HG03025 (cell line): ENCODE results near the gene TAF11L5.
"Not testable (repeated sequence)": the region's sequence is repeated elsewhere in the genome, so short reads cannot be mapped to it uniquely, and the experiment has no call there.

Experiments used
- ATAC-seq: cut with Tn5 transposase; IDR thresholded peaks from one replicate; pipeline ENCODE4 v1.9.1; 2021; ENCODE audit warnings: mild to moderate bottlenecking, moderate library complexity; ENCODE audit not compliant: unreplicated experiment, low FRiP score

Gene TAF11L5

GRCh38 chr5:17524935-17525334 lies at the start of gene TAF11L5:
Gene TAF11L5 (plus strand): TSS chr5:17525235.
- ATAC-seq, result not testable (repeated sequence)

- no peak for ATAC-seq
Measured at GRCh38 chr5:17477043-17477442, 48.0 kb upstream of the TAF11L5 start.

- no peak for ATAC-seq
Measured at GRCh38 chr5:17477573-17478265, 47.3 kb upstream of the TAF11L5 start.

- no peak for ATAC-seq
Measured at GRCh38 chr5:17481378-17481777, 43.7 kb upstream of the TAF11L5 start.

- no peak for ATAC-seq
Measured at GRCh38 chr5:17482790-17483189, 42.2 kb upstream of the TAF11L5 start.

- ATAC-seq, result not testable (repeated sequence)
Measured at GRCh38 chr5:17486464-17487173, 38.4 kb upstream of the TAF11L5 start.

GRCh38 chr5:17487174-17487512 lies 37.9 kb upstream of the TAF11L5 start:
- no peak for ATAC-seq

GRCh38 chr5:17491257-17491656 lies 33.8 kb upstream of the TAF11L5 start:
- ATAC-seq, result not testable (repeated sequence)

GRCh38 chr5:17492770-17493169 lies 32.3 kb upstream of the TAF11L5 start:
- no peak for ATAC-seq

- ATAC-seq, result no peak
Measured at GRCh38 chr5:17497446-17497845, 27.6 kb upstream of the TAF11L5 start.

GRCh38 chr5:17497931-17498330 lies 27.1 kb upstream of the TAF11L5 start, which contains the start of gene TAF11L2:
Gene TAF11L2 (plus strand): TSS chr5:17498231.
- ATAC-seq, result not testable (repeated sequence)

GRCh38 chr5:17511775-17512325 lies 13.2 kb upstream of the TAF11L5 start:
- ATAC-seq, result no peak

GRCh38 chr5:17517526-17517925 lies 7.5 kb upstream of the TAF11L5 start:
- ATAC-seq, result not testable (repeated sequence)

GRCh38 chr5:17518067-17518466 lies 7.0 kb upstream of the TAF11L5 start, which contains the start of gene TAF11L3:
Gene TAF11L3 (plus strand): TSS chr5:17518367.
- not testable (repeated sequence) for ATAC-seq

GRCh38 chr5:17519508-17519907 lies 5.5 kb upstream of the TAF11L5 start:
- ATAC-seq, result not testable (repeated sequence)

GRCh38 chr5:17521501-17521900 lies 3.5 kb upstream of the TAF11L5 start, which contains the start of gene TAF11L4:
Gene TAF11L4 (plus strand): TSS chr5:17521801.
- ATAC-seq, result not testable (repeated sequence)

GRCh38 chr5:17526504-17526903 lies 1.5 kb downstream of the TAF11L5 start:
- not testable (repeated sequence) for ATAC-seq

GRCh38 chr5:17528369-17528768 lies 3.3 kb downstream of the TAF11L5 start, which contains the start of gene TAF11L6:
Gene TAF11L6 (plus strand): TSS chr5:17528669.
- not testable (repeated sequence) for ATAC-seq
